ENCODE data around the gene TRAPPC5. TPM values are rescaled to one million over a fixed set of nuclear protein-coding genes. Genes with fewer than 3 reads are reported as not detected.
"Not testable (repeated sequence)": the region's sequence is repeated elsewhere in the genome, so short reads cannot be mapped to it uniquely, and the experiment has no call there.

Gene TRAPPC5
- total RNA-seq, 1 donor from 2014 or later: 110 TPM

DNA sequence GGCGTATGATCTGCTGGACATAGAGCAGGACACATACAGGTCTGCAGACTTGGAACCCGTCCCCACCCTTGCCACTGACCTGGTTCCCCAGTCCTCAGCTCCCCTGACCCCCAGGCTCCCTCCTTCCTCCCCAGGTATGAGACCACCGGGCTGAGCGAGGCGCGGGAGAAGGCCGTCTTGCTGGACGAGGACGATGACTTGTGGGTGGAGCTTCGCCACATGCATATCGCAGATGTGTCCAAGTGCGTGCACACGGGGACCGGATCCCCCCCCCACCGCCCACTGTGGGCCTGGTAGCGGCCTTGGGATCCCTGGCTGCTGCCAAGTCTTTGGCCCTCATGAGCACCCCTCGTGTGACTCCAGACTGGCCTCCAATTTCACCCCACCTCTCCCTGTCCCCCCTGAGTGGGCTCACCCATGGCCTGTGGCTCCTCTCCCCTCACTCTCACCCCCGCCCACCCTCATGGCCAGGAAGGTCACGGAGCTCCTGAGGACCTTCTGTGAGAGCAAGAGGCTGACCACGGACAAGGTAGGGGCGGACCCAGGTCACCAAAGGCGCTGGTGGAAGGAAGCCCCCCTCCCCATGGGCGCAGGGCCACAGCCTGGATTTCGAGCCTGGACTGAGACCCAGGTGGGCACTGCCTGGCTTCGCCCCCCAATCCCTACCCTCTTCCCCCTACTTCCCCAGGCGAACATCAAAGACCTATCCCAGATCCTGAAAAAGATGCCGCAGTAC, 38.2 kb upstream of the TRAPPC5 start:
- peaks cover 47% of the 10 kb centered on the region for H3K36me3 Mint-ChIP-seq (ENCODE audit: low read depth)
- H3K4me1 Mint-ChIP-seq: peaks cover 23% of the 10 kb centered on the region
- DNase-seq: no peak
- no peaks in the 10 kb centered on the region for H3K9me3 Mint-ChIP-seq
- H3K27me3 Mint-ChIP-seq: no peaks in the 10 kb centered on the region
- no peak for ATAC-seq (ENCODE audit: low read depth)
- H3K4me3 Mint-ChIP-seq: no peak overlapping the region
- intact Hi-C loops (cut with micrococcal nuclease): no loop called here
- CTCF ChIA-PET: no interaction called here
- POLR2A ChIA-PET: interaction anchor here (1.2 kb wide), 1 partner anchor 13 kb away, joined by 4 read pairs; the partner anchor contains the start of genes PET100 and XAB2
- no peak for TF ChIP-seq CTCF (IDR thresholded peaks at IDR 0.05)
- no peak overlapping the region for H3K27ac Mint-ChIP-seq

- ChIA-PET POLR2A (interaction anchor here (0.6 to 1.2 kb wide), 2 partner anchors 13 to 286 kb away, joined by 4 to 5 read pairs; partner anchors contain the start of genes PET100 and XAB2), CTCF (no interaction called here)
- no peak for ATAC-seq (ENCODE audit: low read depth)
- intact Hi-C loops (cut with micrococcal nuclease): no loop called here
- no peak for DNase-seq
- Mint-ChIP-seq H3K9me3 (no peaks in the 10 kb centered on the region), H3K4me3 (no peak overlapping the region), H3K4me1 (peaks cover 18% of the 10 kb centered on the region), H3K27me3 (no peaks in the 10 kb centered on the region), H3K36me3 (ENCODE audit: low read depth) (peaks cover 51% of the 10 kb centered on the region), H3K27ac (no peak overlapping the region)
- TF ChIP-seq CTCF (IDR thresholded peaks at IDR 0.05): no peak
These were observed 37.6 kb upstream of the TRAPPC5 start for GRCh38 chr19:7643031-7643415.

GRCh38 chr19:7643629-7644549, 36.7 kb upstream of the TRAPPC5 start:
- H3K9me3 Mint-ChIP-seq; ATAC-seq (ENCODE audit: low read depth); H3K27me3 Mint-ChIP-seq; DNase-seq; H3K4me3 Mint-ChIP-seq; H3K27ac Mint-ChIP-seq; intact Hi-C loops (cut with micrococcal nuclease): not testable (repeated sequence)
- POLR2A ChIA-PET: interaction anchor here (0.6 to 0.7 kb wide), 3 partner anchors 39 to 285 kb away, joined by 5 to 8 read pairs (median 5); no protein-coding TSS in a partner anchor
- CTCF ChIA-PET: interaction anchor here (1.6 kb wide), 1 partner anchor 9 kb away, joined by 5 read pairs; no protein-coding TSS in a partner anchor
- H3K36me3 Mint-ChIP-seq (ENCODE audit: low read depth): peaks cover 52% of the 10 kb centered on the region
- peaks cover 10% of the 10 kb centered on the region for H3K4me1 Mint-ChIP-seq

GRCh38 chr19:7644550-7644877, 36.1 kb upstream of the TRAPPC5 start:
- no peak for DNase-seq
- H3K27me3 Mint-ChIP-seq: no peaks in the 10 kb centered on the region
- H3K4me3 Mint-ChIP-seq: no peak overlapping the region

More at GRCh38 chr19:7644550-7644877, 36.1 kb upstream of the TRAPPC5 start:
- POLR2A ChIA-PET: interaction anchor here (0.6 kb wide), 2 partner anchors 18 to 98 kb away, joined by 3 to 5 read pairs; no protein-coding TSS in a partner anchor
- TF ChIP-seq CTCF (IDR thresholded peaks at IDR 0.05): no peak
- peaks cover 5% of the 10 kb centered on the region for H3K4me1 Mint-ChIP-seq
- no peak overlapping the region for H3K27ac Mint-ChIP-seq
- intact Hi-C loops (cut with micrococcal nuclease): no loop called here
- peaks cover 46% of the 10 kb centered on the region for H3K36me3 Mint-ChIP-seq (ENCODE audit: low read depth)
- ATAC-seq (ENCODE audit: low read depth): no peak
- CTCF ChIA-PET: interaction anchor here (1.6 kb wide), 1 partner anchor 9 kb away, joined by 5 read pairs; no protein-coding TSS in a partner anchor
- no peaks in the 10 kb centered on the region for H3K9me3 Mint-ChIP-seq
